Vagina (tissue), 2 donors: ENCODE data around the gene SNURF. TPM values are rescaled to one million over a fixed set of nuclear protein-coding genes. Genes with fewer than 3 reads are reported as not detected.

Source experiments
- DNase-seq, 2 donors: peaks; one replicate each; pipeline ENCODE4 v3.0.0-alpha.2; 2017; ENCODE audit errors: extremely low spot score in 2 of 2
- H3K27ac ChIP-seq: fragments of 200-600 bp; sonication (generic); one replicate; pipeline ENCODE4 v1.5.1; 2019
- H3K27me3 ChIP-seq: fragments of 200-600 bp; sonication (generic); one replicate; pipeline ENCODE4 v1.5.1; 2019
- H3K36me3 ChIP-seq, 2 donors: fragments of 200-600 bp; sonication (generic); one replicate each; pipeline ENCODE4 v1.5.1; 2017 to 2019
- H3K4me1 ChIP-seq: fragments of 200-600 bp; sonication (generic); one replicate; pipeline ENCODE4 v1.5.1; 2019
- H3K4me3 ChIP-seq, 2 donors: fragments of 200-600 bp; sonication (generic); 1 replicate in 1 of 2; 2 replicates in 1 of 2; pipeline ENCODE4 v1.5.1; 2016 to 2019
- H3K9me3 ChIP-seq: fragments of 200-600 bp; sonication (generic); one replicate; pipeline ENCODE4 v1.5.1; 2019
- POLR2A ChIP-seq, 2 donors: fragments of 450-650 bp; IDR thresholded peaks; one replicate each; pipeline ENCODE4 v1.6.1; 2017; ENCODE audit warnings: antibody characterized with exemption in 2 of 2, mild to moderate bottlenecking in 2 of 2, moderate library complexity in 2 of 2
- POLR2AphosphoS5 ChIP-seq, 2 donors: sonication (generic); formaldehyde crosslinking; IDR thresholded peaks; one replicate each; pipeline ENCODE4 v1.9.0; 2017; ENCODE audit warnings: antibody characterized with exemption in 2 of 2, mild to moderate bottlenecking in 2 of 2, low read depth in 1 of 2; ENCODE audit not compliant: insufficient read depth in 1 of 2
- intact Hi-C: fragments of 100-400 bp; cut with DNase I; formaldehyde crosslinking; loops from one replicate; pipeline ENCODE4 v1.15.1; 2023
- small RNA-seq: library from RNA; depleted of rRNA; stranded (forward); fragments of <200 nt; gene quantifications from one replicate; pipeline ENCODE3, GENCODE V24; 2016
- total RNA-seq: library from RNA; depleted of rRNA; stranded (reverse); fragments of >200 nt; gene quantifications from one replicate; pipeline ENCODE4 v1.2.3, GENCODE V29; 2016
- TF ChIP-seq, protein P1 (sequence below), 3 experiments: fragments of 450-650 bp in 2 of 3; fragments of 200-600 bp in 1 of 3; sonication (generic) in 1 of 3; IDR thresholded peaks; one replicate each; pipeline ENCODE4 v1.5.1; 2017 to 2019; ENCODE audit warnings: antibody characterized with exemption in 3 of 3, mild to moderate bottlenecking in 2 of 3, moderate library complexity in 2 of 3

The SNURF gene
- total RNA-seq, 1 donor from 2014 or later, result 10.3 TPM

DNA sequence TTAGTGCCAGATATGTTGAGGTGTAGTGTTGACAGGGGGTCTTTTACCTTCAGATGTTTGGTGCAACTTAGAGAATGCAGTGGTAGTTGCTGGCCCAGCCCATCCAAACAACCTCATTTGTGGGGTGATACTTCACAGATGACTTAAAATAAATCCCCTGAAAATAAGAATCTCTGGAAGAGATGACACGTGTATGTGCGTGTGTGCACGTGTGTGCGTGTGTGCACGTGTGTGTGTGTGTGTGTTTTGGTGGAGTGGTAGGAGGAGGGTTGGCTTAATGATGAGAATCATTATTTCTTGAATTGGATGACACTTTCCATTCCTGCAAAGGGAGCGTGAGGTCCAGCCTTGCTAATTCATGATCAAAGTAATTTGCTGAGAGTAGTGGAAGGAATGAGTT lies 31.9 kb downstream of the SNURF start:
- no peak for DNase-seq
- intact Hi-C loops, result no loop called here
- no peak for TF ChIP-seq POLR2AphosphoS5 (IDR thresholded peaks at IDR 0.05; ENCODE audit: insufficient read depth in 1 of 2, low read depth in 1 of 2)
- TF ChIP-seq POLR2A (IDR thresholded peaks at IDR 0.05), result no peak
- TF ChIP-seq, protein P1, sequence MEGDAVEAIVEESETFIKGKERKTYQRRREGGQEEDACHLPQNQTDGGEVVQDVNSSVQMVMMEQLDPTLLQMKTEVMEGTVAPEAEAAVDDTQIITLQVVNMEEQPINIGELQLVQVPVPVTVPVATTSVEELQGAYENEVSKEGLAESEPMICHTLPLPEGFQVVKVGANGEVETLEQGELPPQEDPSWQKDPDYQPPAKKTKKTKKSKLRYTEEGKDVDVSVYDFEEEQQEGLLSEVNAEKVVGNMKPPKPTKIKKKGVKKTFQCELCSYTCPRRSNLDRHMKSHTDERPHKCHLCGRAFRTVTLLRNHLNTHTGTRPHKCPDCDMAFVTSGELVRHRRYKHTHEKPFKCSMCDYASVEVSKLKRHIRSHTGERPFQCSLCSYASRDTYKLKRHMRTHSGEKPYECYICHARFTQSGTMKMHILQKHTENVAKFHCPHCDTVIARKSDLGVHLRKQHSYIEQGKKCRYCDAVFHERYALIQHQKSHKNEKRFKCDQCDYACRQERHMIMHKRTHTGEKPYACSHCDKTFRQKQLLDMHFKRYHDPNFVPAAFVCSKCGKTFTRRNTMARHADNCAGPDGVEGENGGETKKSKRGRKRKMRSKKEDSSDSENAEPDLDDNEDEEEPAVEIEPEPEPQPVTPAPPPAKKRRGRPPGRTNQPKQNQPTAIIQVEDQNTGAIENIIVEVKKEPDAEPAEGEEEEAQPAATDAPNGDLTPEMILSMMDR (IDR thresholded peaks at IDR 0.05), result no peak
- Histone ChIP-seq H3K4me1 (no peaks in the 10 kb centered on the region), H3K27me3 (no peaks in the 10 kb centered on the region), H3K27ac (no peak overlapping the region), H3K36me3 (peaks cover 6 to 65% of the 10 kb centered on the region in 2 donors), H3K4me3 (no peak overlapping the region), H3K9me3 (peaks cover 22% of the 10 kb centered on the region)

Small RNA genes lying within 50 kb of the gene (small RNA-seq; reads per million reads assigned to genes)
- not detected for gene AC090602.1
- gene AC124312.4, result not detected
- not detected for gene AC124312.5

Other genes starting within 250 kb of the SNURF start
- gene SNRPN, start within 50 bp of the SNURF start, total RNA-seq, result 79.6 TPM